SW480 (cell line): ENCODE results near the gene HOXD1.

Experiments used
- DNase-seq: peaks from one replicate; pipeline ENCODE4 v3.0.0-alpha.2; 2016; ENCODE audit warnings: low spot score

Gene HOXD1

DNA sequence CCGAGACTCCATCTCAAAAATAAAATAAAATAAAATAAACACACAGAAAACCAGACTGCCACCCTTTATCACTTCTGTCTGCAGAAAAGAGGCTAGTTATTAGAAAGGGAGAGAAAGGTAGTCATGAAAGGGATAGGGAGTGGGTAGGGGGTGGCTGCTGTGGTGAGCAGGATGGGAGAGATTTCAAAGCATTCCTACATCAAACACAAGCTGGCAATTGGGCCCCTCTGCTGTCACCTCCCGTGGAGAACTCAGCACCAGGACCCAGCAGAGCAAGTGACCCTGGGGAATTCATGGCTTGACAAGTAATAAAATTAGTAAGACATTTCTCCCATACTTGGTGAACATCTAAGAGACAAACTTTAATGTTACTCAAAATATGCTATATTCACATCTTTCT lies 3.7 kb upstream of the HOXD1 start:
- no peak for DNase-seq

- no peak for DNase-seq
Measured at GRCh38 chr2:176186024-176186423, 2.4 kb upstream of the HOXD1 start.

DNA sequence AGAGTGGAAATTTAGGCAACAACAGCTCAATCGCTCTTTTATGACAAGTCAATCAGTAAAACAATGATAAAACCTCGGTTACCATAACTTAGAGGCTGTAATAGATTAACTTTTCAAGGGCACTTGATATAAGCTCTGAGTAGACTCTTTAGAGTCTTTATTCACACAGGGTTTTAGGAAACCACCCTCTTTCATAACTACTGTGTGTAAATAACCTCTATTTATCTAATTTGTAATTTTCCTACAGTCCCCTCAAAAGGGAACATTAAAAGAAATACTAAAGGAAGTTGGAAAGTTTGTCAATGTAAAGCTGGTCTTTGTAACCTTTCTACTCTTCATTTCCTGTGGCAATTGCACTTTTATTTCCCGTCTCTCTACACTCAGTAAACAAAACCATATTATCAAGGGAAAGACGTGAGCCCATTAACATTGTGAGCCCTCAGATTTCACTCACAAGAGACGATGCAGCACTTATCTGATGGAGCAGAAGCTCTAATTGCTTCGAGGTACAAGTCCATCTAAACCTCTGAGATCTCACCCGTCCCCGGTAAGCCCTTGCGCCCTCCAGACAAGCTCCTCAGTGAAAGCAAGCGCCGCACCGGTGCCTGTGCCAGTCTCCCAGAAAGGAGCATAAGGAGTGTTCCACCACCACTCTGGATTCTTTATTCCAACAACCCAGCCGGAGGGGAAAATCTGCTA lies 1.1 kb upstream of the HOXD1 start:
- DNase-seq = no peak

DNA sequence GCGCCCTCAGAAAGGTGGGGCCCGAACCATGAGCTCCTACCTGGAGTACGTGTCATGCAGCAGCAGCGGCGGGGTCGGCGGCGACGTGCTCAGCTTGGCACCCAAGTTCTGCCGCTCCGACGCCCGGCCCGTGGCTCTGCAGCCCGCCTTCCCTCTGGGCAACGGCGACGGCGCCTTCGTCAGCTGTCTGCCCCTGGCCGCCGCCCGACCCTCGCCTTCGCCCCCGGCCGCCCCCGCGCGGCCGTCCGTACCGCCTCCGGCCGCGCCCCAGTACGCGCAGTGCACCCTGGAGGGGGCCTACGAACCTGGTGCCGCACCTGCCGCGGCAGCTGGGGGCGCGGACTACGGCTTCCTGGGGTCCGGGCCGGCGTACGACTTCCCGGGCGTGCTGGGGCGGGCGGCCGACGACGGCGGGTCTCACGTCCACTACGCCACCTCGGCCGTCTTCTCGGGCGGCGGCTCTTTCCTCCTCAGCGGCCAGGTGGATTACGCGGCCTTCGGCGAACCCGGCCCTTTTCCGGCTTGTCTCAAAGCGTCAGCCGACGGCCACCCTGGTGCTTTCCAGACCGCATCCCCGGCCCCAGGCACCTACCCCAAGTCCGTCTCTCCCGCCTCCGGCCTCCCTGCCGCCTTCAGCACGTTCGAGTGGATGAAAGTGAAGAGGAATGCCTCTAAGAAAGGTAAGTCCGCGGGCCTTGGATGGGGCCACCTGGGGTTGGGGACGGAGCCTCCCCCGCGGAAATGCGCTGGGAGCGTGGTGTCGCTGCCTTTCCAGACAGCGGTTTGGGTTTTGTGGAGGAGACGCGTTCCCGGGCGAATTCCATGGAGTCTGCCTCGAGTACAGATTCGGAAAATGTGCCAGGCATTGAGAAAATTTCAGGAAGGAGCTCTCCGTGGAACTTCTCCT lies 559 bp downstream of the HOXD1 start:
- DNase-seq = no peak

DNA sequence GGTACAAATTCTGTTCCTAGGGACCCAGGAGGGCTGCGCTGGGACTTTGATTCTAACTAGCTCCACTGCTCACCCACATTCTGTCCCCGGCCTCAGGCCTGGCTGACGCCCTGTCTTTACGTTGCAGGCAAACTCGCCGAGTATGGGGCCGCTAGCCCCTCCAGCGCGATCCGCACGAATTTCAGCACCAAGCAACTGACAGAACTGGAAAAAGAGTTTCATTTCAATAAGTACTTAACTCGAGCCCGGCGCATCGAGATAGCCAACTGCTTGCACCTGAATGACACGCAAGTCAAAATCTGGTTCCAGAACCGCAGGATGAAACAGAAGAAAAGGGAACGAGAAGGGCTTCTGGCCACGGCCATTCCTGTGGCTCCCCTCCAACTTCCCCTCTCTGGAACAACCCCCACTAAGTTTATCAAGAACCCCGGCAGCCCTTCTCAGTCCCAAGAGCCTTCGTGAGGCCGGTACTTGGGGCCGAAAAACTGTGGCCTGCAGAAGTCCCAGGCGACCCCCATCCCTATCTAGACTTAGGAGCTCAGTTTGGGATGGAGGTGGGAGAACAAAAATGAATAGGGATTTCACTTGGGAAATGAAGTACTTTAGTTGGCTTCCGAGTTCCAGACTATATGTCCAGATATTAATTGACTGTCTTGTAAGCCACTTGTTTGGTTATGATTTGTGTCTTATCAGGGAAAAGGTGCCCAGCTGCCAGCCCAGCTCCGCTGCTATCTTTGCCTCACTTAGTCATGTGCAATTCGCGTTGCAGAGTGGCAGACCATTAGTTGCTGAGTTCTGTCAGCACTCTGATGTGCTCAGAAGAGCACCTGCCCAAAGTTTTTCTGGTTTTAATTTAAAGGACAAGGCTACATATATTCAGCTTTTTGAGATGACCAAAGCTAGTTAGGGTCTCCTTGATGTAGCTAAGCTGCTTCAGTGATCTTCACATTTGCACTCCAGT lies 1.5 kb downstream of the HOXD1 start:
- DNase-seq = no peak

GRCh38 chr2:176192351-176192750 lies 3.9 kb downstream of the HOXD1 start:
- no peak for DNase-seq

DNA sequence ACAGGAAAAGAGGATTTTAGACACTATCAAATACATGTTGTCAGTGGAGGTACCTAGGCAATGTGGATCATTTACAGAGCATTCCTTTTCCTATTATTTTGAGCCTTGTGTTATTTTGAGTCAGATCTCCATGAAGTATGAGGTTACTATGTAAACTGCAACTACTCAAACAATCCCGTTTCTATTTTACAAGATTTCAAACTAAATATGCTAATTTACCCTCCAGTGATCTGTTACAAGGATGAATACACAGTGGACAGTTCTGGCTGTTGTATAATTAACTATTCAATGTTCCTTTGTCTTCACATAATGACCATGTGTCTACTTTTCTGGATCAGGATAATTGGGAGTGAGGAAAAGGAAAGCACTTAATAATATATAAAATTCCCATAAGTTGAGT lies 4.6 kb downstream of the HOXD1 start:
- no peak for DNase-seq

GRCh38 chr2:176199902-176200301 lies 11.4 kb downstream of the HOXD1 start:
- no peak for DNase-seq

- no peak for DNase-seq
Measured at GRCh38 chr2:176200971-176201370, 12.5 kb downstream of the HOXD1 start.

- DNase-seq = no peak
Measured at GRCh38 chr2:176202491-176202890, 14.0 kb downstream of the HOXD1 start.

- DNase-seq = no peak
Measured at GRCh38 chr2:176205126-176205525, 16.7 kb downstream of the HOXD1 start.

GRCh38 chr2:176206136-176206535 lies 17.7 kb downstream of the HOXD1 start:
- no peak for DNase-seq

GRCh38 chr2:176206682-176207081 lies 18.2 kb downstream of the HOXD1 start:
- DNase-seq = no peak

DNA sequence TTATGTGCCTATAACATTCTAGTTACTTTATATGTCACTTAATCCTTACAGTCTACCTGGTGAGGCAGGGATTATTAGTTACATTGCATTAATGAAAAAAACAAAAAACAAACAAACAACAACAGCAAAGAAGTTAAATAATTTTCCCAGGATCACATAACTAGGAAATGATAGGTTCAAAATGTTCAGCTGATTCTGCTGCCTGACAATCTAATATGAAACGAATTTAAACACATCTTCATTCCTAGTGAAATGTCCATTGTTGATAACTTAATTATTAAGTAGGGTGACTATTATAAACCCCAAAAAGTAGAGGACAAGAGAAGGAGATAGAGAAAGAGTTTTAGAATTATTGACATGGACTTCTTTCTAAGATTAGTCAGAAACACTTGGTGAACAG lies 22.6 kb downstream of the HOXD1 start:
- DNase-seq = no peak

DNA sequence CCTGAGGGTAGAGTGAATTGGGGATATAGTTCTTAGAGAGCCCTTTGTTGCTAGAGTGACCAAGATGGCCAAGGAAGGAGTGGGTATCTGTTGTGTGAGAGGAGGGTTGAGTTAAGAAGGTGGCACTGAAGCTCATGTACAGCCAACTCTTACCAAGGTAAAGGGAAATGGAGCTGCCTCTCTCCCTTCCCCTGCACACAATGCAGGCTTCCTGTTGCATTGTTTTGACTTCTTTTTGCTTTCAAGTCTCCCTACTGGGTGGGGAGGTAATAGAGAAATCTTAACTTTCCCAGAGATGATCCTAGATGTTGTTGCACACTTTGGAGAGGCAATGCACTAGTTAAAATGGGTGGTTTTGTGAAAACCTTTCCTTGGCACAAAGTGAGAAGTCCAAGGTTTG lies 23.8 kb downstream of the HOXD1 start:
- DNase-seq = no peak

DNA sequence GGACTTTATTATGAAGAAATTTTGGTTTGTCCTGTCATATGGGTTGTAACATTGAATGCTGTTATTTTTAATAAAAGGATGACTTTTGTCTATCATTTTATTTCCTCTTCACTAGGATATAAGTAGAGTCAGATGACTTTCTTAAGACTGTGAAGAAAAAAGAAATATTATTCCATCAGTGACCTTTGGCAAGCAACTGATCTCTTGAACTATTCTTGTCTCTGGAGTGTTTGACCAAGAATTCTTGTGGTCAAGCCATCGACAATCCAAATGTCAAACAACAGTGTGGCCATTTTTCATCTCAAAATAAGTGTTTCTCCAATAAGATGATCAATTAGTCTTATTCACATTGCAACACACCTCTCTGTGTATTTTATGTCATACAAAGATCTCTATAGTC lies 24.9 kb downstream of the HOXD1 start:
- DNase-seq = no peak

DNA sequence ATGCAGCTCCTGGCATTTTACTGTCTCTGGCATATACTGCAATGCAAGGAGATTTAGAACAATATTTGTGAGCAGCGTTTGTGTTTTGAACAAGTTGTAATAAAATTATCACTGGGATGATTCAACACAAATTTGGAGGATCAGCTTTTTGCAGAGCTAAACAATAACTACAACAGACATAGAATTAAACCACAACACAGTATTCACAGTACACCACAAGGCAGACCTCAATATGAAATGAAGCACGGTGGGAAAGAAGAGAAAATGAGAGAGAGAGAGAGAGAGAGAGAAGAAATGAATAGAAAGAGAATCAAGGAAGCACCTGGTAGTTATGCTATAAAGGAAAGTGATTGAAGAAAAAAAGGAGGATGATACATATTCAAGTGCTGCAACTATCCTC lies 39.4 kb downstream of the HOXD1 start:
- no peak for DNase-seq

GRCh38 chr2:176234156-176234555 lies 45.7 kb downstream of the HOXD1 start:
- no peak for DNase-seq

DNA sequence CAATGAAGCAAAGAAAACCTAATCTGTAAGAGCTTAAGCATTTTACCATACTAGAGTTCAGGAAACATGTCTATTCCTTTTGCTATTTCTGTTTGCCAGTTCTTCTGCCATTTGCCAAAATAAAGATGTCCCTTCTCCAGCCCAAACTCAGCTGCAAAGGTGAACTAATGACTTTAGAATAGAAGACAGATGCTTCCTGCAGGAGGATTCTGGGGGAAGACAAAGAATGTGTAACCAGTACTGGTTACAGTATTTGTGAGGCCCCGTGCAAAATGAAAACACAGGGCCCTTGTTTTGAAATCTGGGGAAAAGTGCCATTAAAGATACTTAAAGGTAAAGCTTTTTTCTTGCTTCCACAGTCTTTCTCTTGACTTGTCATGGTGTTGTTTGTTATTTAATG lies 46.5 kb downstream of the HOXD1 start:
- DNase-seq = no peak

GRCh38 chr2:176237456-176237855 lies 49.0 kb downstream of the HOXD1 start:
- DNase-seq = no peak

DNA sequence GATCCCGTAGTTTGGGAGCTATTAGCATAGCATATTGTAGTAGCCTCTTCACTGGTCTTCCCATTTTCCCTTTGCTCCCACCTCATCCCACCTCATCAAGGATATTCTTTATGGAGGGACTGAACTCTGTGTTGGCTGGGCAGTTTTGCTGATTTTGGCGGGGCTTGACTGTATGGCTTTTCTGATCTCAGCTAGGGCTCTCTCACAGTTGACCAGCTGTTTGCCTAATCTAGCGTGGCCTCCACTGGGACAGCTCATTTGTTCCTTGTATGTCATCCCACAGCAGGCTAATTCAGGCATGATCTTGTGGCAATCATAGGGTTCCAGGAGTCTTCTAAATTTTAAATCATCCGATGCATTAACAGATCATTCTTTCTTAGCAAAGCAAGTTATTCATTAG lies 50.6 kb downstream of the HOXD1 start:
- no peak for DNase-seq

- no peak for DNase-seq
Measured at GRCh38 chr2:176240301-176240700, 51.8 kb downstream of the HOXD1 start.
